Stimulated activated CD4-positive, alpha-beta T cell treated with anti-CD3 and anti-CD28 coated beads, Interleukin-2, amount 100 ng/mL, for 24 hours (primary cell): ENCODE results near the gene PTGES.
"Not testable (repeated sequence)": the region's sequence is repeated elsewhere in the genome, so short reads cannot be mapped to it uniquely, and the experiment has no call there.

Experiments
- DNase-seq, 2 donors: peaks; one replicate each; pipeline ENCODE4 v3.0.0-alpha.2; 2020

The PTGES gene

DNA sequence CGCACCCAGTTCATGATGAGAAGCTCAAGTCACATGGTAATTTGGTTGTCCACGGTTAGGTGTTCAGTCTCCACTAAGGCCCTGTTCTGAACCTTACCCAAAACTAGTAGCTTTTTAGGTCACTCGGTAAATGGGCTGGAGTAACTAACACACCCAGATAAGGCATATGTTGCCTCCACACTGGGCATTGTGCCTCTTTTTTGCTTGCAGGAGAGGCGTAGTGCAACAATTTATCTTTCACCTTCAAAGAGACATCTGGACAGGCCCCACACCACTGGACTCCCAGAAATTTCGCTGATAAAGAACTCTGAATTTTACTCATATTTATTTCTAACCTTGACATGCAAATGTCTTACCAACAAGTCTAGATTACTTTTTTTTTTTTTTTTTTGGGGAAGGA is 16.8 kb upstream of the PTGES start:
- no peak for DNase-seq

DNA sequence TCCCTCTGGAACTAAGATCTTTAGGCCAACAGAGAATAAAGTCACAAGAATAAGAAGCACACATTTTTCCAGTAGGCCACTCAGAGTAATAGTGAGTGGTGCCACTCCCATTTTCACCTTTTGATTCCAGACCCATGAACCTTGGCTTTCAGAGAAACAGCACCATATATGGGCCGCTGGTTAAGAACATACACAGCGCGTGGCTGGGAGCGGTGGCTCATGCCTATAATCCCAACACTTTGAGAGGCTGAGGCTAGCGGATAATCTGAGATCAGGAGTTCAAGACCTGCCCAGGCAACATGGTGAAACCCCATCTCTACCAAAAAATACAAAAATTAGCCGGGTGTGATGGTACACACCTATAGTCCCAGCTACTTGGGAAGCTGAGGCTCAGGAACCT is 15.6 kb upstream of the PTGES start:
- no peak for DNase-seq

DNA sequence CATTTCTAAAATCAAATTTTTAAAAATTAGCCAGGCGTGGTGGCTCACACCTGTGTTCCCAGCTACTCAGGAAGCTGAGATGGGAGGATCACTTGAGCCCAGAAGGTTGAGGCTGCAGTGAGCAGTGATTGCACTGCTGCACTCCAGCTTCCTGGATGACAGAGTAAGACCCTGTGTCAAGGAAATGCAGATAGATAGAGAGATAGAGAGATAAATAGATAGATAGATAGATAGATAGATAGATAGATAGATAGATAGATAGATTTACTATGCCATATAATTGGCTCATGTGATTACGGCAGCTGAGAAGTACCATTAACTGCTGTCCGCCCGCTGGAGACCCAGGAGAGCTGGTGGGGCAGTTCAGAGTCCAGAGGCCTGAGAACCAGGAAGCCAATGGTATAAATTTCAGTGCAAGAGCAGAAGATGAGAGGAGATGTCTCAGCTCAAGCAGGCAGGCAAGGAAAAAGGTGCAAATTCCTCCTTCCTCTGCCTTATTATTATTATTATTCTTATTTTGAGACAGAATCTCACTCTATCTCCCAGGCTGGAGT is 13.0 kb upstream of the PTGES start:
- DNase-seq, result no peak

DNA sequence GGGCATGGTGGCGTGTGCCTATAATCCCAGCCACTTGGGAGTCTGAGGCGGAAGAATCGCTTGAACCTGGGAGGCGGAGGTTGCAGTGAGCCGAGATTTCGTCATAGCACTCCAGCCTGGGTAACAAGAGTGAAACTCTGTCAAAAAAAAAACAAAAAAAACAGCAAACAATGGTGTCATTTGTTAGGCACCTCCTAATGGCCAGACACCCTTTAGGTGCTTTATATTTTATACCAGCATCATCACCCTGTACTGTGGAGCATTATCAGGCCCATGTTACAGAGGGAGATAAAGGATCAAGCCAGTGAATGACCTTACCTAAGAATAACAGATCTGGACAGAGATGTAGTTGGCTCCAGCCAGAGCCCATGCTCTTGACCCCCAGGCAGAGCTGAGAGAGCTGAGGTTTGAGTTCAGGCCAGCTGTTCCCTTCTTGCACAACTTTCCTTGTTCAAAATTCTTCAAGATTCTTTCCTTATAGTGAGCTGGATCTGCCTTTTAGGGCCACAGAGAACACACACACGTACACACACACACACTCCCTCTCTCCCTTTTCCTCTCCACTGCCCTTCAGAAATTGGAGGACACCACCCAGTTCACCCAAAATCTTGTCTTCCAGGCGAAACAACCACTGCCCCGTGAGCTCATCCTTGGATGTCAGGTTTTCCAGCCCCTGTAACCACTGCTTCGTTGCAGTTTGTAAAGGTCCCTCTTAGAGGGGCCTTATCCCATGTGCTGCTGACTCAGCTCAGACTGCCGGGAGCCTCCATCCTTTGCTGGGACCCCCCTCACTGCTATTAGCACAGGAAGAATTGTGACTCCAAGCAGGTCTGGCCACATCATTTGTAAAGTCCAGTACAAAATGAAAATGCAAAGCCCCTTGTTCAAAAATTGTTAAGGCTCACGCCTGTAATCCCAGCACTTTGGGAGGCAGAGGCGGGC is 10.4 kb upstream of the PTGES start:
- no peak for DNase-seq

DNA sequence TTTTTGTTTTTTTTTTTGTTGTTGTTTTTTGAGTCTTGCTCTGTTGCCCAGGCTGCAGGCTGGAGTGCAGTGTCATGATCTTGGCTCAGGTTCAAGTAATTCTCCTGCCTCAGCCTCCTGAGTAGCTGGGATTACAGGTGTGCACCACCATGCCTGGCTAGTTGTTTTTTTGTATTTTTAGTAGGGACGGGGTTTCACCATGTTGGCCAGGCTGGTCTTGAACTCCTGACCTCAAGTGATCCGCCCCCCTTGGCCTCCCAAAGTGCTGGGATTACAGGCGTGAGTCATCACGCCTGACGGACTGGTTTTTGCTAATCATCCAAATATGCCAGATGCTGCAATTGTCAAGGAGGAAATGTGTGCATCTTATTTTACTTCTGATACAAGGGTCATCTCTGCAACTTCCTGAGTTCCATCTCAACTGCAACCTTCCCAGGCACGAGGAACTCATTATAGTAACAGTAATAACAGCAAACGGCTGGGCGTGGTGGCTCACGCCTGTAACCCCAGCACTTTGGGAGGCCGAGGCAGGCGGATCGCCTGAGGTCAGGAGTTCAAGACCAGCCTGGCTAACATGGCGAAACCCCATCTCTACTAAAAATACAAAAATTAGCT is 9.6 kb upstream of the PTGES start:
- not testable (repeated sequence) for DNase-seq

DNA sequence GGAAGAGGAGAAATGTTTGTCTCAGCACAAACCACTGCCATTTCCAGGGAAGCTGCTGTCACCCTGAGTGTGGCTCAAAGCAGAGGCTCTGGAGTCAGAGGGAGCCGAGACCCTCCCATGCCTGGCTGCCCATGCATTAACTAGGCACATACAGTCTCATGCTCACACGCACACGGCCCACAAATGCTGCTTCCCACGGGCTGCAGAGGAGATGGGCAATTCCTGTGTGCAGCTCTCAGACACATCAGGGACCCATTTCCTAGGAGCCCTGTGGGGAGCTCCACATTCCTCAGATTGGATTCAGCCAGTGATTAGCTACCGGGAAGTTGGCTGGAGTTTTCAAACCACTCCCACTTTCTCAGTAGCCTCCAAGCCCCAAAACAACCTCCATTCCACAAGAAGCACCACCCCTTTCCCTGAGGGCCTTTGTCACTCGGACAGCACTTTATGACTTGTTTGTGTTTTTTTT is 9.1 kb upstream of the PTGES start:
- no peak for DNase-seq

DNA sequence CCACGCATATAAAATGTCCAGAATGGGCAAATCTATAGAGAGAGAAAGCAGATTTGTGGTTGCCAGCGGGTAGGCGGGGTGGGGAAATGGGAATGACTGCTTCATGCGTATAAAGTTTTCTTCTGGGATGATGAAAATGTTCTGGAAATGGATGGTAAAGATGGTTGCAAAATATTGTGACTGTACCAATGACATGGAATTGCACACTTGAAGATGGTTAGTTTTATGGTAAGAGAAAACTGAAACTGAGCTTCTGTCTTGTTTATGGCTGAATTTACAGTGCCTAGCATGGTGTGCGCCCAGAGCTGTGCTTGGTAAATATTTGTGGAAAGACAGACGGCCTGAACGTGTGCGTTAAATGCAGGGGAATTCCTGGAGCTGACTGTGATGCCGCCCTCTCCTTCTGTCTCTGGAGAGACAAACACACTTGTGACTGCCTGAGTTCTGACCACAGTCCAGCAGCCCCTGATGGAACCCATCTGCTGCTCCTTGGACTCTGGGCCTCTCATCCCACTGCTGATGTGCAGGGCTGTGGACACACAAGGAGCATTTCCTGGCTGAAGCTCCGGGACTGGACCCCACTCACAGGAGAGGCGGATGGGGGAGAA is 8.6 kb upstream of the PTGES start:
- no peak for DNase-seq

DNA sequence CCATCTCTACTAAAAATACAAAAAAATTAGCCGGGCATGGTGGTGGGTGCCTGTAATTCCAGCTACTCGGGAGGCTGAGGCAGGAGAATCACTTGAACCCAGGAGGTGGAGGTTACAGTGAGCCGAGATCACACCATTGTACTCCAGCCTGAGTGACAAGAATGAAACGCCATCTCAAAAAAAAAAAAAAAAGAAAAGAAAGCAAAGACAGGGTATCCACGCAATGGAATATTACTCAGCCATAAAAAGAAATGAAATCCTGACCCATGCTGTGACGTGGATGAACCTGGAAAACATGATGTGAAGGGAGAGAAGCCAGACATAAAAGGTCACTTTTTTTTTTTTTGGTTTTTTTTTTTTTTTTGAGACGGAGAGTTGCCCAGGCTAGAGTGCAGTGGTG is 7.9 kb upstream of the PTGES start:
- DNase-seq, result not testable (repeated sequence)

DNA sequence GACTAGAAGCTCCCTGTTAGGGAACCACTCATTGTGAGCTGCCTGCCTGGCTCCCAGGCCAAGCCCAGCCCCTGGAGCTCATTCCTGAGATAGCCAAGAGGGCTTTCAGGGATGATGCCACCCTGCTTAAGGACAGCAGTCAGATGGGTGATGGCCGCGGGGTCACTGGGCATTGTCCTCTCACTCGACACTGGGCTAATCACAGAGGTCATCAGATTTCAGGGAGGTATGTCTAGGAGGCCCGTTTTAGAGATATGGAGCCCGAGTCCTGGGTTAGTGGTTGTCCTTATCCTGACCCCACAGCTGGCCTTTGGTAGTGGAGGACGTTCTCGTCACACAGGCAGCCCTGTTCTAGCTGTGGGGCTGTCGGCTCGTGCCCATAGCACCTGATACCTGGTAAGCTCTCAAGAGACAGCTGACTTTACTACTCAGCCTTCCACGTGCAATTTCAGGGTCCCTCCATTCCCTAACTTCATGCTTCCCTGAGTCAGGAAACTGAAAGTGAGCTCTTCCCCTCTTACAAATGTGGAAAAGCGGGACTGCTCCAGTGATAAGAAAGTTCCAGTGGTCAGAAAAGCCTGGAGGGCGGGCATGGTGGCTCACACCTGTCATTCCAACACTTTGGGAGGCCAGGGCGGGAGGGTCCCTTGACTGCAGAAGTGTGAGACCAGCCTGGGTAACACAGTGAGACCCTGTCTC is 7.1 kb upstream of the PTGES start:
- no peak for DNase-seq

DNA sequence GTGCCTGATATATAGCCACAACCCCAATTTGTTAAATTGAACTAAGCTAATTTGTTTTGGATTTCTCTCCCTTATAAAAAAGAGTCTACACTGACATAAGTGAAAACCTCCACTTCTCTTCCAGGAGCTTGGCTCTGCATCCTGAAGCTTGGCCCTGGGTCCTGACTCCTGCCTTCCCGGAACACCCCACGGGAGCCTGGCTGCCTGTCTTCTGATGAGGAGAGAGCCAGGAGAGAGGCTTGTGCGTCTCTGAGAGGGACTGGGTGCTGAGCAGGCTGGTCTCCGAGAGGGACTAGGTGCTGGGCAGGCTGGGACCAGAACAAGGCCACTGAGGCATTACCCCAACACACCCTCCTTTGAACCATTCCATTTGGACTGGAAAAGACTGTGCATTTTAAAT is 6.5 kb upstream of the PTGES start:
- DNase-seq, result no peak

DNA sequence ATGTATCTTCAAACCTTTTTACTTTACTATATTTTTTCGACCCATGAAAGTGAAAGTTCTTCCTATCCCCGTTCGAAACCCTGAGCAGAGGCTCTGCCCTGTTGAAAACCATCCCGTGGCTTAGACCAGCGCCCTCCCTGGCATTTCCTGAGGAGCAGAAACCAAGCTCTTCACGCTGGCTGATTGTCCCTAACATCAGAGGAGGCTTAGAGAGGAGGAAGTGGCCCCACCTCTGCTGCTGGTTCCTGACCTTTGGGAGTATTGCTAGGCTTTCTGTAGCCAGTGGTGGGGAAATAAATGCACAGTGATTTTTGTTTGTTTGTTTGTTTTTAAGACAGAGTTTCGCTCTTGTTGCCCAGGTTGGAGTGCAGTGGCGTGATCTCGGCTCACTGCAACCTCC is 4.2 kb upstream of the PTGES start:
- DNase-seq, result no peak

DNA sequence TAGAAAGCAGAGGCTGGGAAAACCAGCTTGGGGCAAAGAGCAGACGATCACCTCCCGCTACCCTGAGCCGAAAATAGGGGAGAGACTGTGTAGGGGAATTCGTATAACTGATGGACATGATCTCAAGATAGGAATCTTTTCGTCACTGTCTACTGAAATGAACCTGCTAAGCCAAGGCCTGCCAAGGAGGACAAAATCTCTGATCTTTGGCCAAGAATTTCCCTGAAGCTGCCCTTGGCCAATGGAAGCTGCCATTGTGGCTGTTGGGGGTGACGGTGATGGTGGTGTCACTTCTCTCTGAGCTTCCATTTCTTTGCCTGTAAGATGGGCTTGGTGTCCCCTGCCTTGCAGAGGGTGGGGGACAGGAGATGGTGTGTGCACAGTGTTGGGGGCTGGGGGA is 3.3 kb upstream of the PTGES start:
- DNase-seq, result no peak

DNA sequence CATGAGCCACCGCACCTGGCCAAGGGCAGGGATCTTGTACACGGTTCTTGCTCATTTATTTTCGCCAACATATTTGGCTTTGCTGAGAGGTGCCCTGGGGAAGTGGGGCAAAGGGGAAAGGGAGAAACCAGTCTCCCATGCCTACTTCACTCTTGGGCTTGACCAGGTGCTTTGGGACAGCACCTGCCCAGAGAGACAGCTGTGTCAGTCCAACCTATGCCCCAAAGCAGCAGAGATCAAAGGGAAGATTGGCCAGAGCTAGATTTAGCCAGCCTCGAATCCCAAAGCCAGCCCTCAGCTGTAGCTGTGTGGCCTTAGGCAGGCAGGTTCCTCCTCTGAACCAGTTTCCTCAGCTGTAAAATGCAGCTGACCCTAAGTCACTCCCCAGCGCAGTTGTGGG is 2.3 kb upstream of the PTGES start:
- DNase-seq, result no peak

DNA sequence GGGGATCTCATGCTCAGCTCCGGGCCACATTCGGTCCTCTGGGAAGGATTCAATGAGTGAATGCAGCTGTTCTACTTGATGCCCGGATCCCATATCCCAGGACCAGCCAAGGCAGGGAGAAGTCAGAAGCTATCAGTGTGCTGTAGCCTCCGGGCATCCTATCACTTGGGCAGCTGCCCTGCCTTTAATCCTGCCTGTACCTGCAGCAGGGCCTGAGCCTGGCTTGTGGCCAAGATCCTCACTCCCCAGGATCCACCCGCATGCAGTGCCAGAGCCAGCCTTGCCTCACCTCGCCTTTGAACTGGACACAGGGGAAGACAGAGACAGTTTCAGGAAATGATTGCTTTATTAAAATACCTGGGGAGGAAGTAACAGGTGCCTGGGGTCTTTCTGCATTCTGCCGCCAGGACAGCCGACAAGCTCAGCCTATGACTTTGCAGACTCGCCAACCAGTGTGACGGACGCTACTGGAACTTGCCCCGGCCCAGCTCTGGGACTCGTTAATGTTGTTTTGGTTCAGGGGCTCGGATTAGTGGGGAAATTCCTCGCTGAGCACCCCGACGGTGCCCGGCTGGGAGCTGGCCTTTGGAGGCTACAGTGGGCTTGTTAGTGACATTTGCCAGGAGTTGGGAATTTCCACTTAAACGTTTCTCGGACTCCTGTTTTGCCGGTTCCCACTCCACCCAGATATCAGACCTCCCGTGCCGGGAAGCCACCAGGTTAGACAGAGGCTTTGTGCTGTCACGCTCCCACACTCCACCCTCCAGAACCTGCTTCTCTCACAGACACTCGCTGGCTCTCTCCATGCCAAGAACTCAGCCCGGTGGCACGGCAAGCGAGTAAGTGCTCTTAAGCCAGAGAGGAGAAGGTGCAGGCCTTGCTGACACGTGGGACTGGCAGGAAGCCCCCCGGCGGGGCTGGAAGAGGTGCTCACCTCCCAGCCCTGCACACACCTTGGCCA is 721 bp downstream of the PTGES start:
- DNase-seq, result no peak

DNA sequence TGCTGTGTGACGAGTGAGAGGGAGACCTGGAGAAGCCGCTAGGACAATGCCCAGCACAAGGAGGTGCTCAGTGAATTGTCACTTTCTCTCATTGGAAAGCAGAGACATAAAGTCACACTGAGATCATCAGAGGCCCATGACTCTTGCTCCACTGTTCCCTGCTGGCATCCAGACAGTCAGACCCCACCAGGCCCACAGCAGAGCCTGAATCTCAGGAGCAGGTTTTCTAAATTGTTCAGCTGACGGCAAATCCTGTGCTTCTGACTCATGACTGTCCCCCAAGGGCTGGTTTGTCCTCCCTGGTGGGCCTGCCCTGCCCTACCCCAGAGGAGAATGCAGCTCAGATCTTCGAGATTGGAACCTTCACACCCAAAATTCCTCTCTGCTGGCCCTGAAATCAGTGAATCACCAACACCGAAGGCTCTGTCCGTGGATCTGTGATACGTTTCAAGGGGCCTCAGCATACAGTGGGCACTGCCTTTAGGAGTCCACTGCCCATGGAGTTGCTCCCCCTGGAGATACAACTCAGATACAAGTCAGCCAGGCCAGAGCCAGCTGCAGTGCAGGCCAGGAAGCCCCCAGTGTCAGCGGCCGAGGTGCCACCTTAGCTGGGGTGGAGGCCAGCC is 2.7 kb downstream of the PTGES start:
- no peak for DNase-seq

DNA sequence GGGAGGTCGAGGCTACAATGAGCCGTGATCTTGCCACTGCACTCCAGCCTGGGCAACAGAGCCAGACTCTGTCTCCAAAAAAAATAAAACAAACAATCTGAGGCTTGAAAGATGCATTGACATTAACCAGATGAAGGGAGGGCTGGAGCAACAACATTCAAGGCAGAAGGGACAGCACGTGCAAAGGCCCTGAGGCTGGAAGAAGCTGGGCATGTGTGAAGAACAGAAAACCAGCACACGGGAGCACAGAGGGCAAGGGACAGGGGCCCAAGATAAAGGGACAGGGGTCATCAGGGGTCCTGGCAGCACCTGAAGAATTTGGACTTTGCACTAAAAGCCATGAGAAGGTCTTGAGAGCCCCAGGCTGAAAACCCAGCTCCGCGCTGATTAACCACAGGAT is 3.3 kb downstream of the PTGES start:
- no peak for DNase-seq

DNA sequence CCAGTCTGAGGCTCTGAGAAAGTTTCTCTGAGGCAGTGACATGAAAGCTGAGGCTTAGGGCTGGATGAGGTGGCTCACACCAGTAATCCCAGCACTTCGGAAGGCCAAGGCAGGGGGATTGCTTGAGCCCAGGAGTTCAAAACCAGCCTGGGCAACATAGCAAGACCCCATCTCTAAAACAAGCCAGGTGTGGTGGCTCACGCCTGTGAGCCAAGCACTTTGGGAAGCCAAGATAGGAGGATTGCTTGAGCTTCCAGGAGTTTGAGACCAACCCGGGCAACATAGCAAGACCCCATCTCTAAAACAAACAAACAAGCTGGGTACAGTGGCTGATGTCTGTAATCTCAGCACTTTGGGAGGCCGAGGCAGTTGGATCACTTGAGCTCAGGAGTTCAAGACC is 3.8 kb downstream of the PTGES start:
- DNase-seq, result not testable (repeated sequence)

DNA sequence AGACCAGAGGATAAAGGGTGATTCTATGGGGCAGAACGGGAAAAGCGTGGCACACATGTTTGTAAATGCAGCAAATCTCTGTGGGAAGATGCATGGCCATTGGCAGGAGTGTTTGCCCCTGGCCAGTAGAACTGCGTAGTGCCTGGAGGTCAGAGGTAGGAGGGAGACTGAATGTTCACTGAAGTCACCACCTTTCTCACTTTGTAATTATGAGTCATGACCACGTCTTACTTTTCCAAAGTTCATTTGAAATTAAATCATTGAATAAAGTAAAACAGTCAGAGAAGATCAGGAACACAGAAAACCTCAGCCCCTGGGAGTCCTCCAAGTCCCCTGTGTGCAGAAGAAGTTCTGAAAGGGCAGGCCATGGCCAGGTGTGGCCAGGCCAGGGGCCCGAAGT is 4.6 kb downstream of the PTGES start:
- DNase-seq, result no peak

DNA sequence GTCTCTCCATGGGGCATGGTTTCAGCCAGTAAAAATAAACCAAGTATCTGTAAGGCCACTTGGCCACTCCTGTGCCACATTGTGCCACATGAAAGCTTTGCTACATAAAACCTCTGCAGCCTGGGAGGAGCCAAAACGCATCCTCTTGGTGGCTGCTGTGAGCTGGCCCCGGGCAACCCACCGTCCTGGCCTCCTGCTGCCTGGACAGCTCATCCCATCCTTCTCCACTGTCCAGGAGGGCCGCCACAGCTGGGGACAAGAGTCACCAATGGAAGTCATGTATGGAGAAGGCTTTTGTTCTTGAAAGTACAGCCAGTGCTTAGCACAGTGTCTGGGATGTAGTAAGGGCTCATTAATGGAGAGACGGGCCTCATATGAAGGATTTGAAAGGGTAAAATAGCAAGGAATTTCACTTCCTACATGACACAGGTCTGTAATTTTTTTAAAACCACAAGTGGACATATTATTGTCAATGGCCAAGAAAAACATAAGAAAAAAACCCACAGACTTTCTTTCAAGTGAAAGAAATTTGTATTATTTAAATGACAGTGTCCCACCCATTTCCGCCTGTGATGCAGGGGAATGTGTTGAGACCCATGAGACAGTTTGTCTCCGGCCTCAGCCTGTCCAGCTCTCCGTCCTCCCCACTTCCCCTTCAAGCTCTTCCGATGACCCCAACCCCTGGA is 6.6 kb downstream of the PTGES start:
- DNase-seq, result no peak

DNA sequence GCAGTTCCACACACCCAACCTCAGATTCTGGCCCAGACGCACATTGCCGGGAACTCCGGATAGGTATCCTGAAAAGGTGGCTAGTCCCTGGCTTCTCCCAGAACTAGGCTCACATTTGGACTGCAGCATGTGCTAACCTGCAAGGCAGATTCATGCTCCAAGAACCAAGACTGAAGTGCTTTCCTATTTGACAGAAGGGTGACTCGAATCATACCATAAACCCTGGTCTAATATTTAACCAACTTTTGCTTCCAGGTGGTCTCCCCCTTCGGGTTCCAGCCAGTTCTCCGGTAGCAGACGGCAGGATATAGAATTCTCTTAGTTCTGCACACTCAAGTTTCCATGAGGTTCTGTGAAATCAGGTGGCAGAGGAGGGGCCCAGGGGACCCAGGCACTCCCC is 7.6 kb downstream of the PTGES start:
- DNase-seq, result no peak
